Stimulated activated CD8-positive, alpha-beta memory T cell treated with anti-CD3 and anti-CD28 coated beads, Interleukin-7, amount 100 ng/mL, for 24 hours (primary cell): ENCODE data around the gene SKP2.

Experiments used
- DNase-seq: peaks from one replicate; pipeline ENCODE4 v3.0.0-alpha.2; 2020; ENCODE audit warnings: low read depth

The SKP2 gene

GRCh38 chr5:36202521-36202961, 50.6 kb downstream of the SKP2 start:
- no peak for DNase-seq

GRCh38 chr5:36205329-36205728, 53.4 kb downstream of the SKP2 start:
- no peak for DNase-seq

GRCh38 chr5:36206913-36207312, 55.0 kb downstream of the SKP2 start:
- DNase-seq, result no peak

- DNase-seq, result no peak
Observed at GRCh38 chr5:36208786-36209185, 56.9 kb downstream of the SKP2 start.

DNA sequence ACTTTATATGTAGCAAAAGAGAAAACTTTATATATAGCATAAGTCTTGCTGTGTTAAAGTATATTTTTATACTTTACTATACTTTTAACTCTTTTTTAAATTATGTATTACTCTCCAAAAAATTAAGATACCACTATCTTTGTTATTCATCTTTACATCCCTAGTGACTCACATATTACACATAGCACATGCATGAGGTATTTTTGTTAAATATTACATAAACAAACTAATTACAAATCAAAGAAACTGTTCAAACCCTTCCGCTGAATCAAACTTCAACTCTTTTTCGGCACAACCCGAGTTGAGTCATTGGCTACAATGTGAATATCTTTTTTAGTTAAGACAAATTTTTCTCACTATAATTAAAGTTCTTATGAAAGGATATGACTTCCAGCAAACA, 57.8 kb downstream of the SKP2 start:
- no peak for DNase-seq

- no peak for DNase-seq
Observed at GRCh38 chr5:36214436-36214835, 62.5 kb downstream of the SKP2 start.

DNA sequence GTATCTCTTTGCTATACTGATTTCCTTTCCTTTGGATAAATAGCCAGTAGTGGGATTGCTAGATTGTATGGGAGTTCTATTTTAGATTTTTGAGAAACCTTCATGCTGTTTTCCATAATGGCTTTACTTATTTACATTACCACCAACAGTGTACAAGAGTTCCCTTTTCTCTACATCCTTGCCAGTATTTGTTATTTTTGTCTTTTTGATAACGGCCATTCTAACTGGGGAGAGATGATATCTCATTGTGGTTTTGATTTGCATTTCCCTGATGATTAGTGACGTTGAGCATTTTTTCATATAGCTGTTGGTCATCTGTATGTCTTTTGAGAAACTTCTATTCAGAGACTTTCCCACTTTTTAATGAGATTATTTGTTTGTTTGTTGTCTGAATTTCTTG, 64.0 kb downstream of the SKP2 start:
- no peak for DNase-seq

GRCh38 chr5:36217567-36217966, 65.7 kb downstream of the SKP2 start:
- no peak for DNase-seq

GRCh38 chr5:36217988-36218387, 66.1 kb downstream of the SKP2 start:
- DNase-seq, result no peak

DNA sequence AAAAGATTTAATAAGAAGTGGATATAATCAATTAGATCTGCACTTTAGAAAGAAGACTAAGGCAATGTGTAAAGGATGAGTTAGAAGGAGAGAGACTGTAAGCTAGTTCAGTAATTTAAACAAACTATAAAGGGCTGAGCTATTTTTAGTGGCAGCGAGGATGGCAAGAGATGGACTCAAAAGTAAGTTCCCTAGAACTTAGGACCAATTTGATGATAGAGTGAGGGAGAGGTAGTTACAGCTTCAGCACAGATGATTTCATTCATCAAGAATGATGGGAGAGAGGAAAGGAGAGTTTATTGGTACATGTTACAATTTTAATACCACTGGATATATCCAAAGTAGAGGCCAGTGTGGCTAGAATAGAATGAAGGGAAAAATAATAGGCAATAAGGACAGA, 70.7 kb downstream of the SKP2 start:
- DNase-seq, result no peak

DNA sequence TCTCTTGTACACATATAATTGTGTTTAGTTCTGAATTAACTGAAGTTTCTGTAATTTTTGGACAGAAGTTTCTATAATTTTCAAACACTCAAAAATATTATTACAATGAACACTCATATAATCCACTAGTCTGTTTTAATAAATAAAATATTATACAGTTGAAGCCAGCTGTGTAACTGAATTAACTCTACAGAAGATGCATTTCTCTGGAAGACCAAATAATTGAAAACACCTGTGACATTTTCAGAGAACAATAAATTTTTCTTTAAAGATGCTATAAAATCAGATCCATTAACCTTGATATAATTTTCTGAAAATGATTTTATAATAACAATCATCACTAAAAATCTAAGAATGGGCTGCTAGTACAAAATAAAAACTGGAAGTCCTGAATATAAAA, 75.1 kb downstream of the SKP2 start:
- no peak for DNase-seq

DNA sequence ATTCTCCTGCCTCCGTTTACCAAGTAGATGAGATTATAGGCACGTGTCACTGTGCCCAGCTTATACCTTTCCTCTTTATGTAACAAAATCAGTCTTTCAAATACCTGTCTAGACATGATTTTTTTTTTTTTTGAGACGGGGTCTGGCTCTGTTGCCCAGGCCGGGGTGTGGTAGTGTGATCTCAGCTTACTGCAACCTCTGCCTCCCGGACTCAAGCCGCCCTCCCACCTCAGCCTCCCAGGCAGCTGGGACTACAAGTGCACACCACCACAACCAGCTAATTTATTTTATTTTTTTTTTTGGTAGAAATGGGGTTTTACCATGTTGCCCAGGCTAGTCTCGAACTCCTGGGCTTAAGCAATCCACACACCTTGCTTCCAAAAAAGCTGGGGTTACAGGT, 76.6 kb downstream of the SKP2 start:
- no peak for DNase-seq

DNA sequence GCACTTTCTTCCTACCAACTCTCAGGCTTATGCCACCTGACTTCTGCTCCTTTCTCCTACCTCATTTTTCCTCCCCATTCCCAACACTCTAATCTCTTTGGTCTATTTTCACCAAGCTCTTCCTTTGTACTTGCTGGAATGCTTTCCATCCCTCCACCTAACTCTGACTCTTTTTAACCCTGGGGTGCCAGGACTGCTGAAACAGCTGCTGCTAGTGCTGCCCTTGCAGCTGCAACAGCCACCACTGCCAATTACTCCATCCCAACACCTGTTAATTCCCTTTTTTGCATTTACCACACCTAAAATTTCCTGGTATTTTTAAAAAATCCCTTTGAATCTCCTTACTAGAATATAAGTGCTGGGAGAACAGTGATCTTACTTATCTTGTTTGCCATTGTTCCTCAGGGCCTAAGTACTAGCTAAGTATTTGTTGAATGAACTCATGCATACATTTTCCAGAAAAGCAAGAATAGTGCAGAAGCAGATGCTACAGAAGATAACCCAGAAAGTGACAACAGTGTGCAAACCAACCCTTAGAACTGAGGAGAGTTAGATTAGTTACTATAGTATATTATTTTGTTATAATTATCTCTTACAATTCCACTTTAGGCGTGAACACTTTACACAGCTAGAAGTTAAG, 78.4 kb downstream of the SKP2 start:
- no peak for DNase-seq

- DNase-seq, result no peak
Observed at GRCh38 chr5:36232533-36232932, 80.6 kb downstream of the SKP2 start.
